Measurements from ENCODE around the gene ST6GALNAC2. TPM values are rescaled to one million over a fixed set of nuclear protein-coding genes. Genes with fewer than 3 reads are reported as not detected.

ST6GALNAC2 gene
- total RNA-seq, 4 donors from 2014 or later: 58.5 to 128 (median 69.1) TPM

- Histone ChIP-seq H3K27me3 (no peaks in the 10 kb centered on the region), H3K36me3 (no peaks in the 10 kb centered on the region), H3K9me3 (no peaks in the 10 kb centered on the region), H3K4me3 (no peak overlapping the region), H3K27ac (no peak overlapping the region), H3K4me1 (peaks cover 0 to 57% (median 27%) of the 10 kb centered on the region in 4 donors)
- no peak for DNase-seq (ENCODE audit: low spot score in 2 of 2)
- no peak for TF ChIP-seq POLR2A (IDR thresholded peaks at IDR 0.05)
- TF ChIP-seq, protein P1, sequence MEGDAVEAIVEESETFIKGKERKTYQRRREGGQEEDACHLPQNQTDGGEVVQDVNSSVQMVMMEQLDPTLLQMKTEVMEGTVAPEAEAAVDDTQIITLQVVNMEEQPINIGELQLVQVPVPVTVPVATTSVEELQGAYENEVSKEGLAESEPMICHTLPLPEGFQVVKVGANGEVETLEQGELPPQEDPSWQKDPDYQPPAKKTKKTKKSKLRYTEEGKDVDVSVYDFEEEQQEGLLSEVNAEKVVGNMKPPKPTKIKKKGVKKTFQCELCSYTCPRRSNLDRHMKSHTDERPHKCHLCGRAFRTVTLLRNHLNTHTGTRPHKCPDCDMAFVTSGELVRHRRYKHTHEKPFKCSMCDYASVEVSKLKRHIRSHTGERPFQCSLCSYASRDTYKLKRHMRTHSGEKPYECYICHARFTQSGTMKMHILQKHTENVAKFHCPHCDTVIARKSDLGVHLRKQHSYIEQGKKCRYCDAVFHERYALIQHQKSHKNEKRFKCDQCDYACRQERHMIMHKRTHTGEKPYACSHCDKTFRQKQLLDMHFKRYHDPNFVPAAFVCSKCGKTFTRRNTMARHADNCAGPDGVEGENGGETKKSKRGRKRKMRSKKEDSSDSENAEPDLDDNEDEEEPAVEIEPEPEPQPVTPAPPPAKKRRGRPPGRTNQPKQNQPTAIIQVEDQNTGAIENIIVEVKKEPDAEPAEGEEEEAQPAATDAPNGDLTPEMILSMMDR (IDR thresholded peaks at IDR 0.05): no peak
- TF ChIP-seq EP300 (IDR thresholded peaks at IDR 0.05): no peak
- WGBS, 2 donors: 68 to 71% methylated on average over 9 of the region's 9 CpGs
These were observed 37.1 kb downstream of the ST6GALNAC2 start for GRCh38 chr17:76548378-76549214.

DNA sequence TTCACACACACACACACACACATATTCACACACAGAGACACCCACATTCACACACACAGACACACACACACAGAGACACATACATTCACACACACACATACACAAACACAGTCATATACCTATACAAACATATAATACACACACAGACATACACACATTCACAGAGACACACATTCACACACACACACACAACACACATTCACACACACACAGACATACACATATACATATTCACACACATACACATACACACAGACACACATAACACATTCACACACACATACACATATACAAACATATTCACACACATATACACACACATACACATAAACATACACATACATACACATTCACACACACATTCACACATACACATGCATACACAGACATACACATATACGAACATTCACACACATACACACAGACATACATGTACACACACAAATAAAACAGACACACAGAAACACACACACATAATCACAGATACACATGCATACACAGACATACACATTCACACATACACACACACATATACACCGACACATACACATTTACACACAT is 37.9 kb downstream of the ST6GALNAC2 start:
- no peak overlapping the region for H3K27ac ChIP-seq
- no peaks in the 10 kb centered on the region for H3K9me3 ChIP-seq
- TF ChIP-seq POLR2A (IDR thresholded peaks at IDR 0.05) (no peak), EP300 (IDR thresholded peaks at IDR 0.05) (no peak)
- TF ChIP-seq, protein P1 (IDR thresholded peaks at IDR 0.05): peak in 1 of 5 experiments; percentile 21
- DNase-seq (ENCODE audit: low spot score in 2 of 2): no peak
- no peak overlapping the region for H3K4me3 ChIP-seq
- H3K4me1 ChIP-seq: peaks cover 0 to 58% (median 25%) of the 10 kb centered on the region in 4 donors
- 84 to 89% methylated on average over 2 of the region's 2 CpGs for WGBS, 2 donors
- no peaks in the 10 kb centered on the region for H3K27me3 ChIP-seq
- H3K36me3 ChIP-seq: no peaks in the 10 kb centered on the region

GRCh38 chr17:76547183-76547641 is 38.4 kb downstream of the ST6GALNAC2 start:
- 34 to 38% methylated on average over 3 of the region's 3 CpGs for WGBS, 2 donors
- H3K9me3 ChIP-seq: no peaks in the 10 kb centered on the region
- H3K4me1 ChIP-seq: peaks cover 0 to 58% (median 25%) of the 10 kb centered on the region in 4 donors
- no peaks in the 10 kb centered on the region for H3K36me3 ChIP-seq
- H3K27ac ChIP-seq: peak overlapping the region in 2 of 4 donors; percentile 3 to 40
- H3K27me3 ChIP-seq: no peaks in the 10 kb centered on the region
- TF ChIP-seq, protein P1 (IDR thresholded peaks at IDR 0.05): peak; percentile 59 to 86 (median 73)
- no peak for TF ChIP-seq POLR2A (IDR thresholded peaks at IDR 0.05)
- no peak for TF ChIP-seq EP300 (IDR thresholded peaks at IDR 0.05)
- H3K4me3 ChIP-seq: no peak overlapping the region
- DNase-seq (ENCODE audit: low spot score in 2 of 2): peak in 1 of 2 donors; percentile 77

- peak overlapping the region in 2 of 4 donors; percentile 3 to 40 for H3K27ac ChIP-seq
- H3K27me3 ChIP-seq: no peaks in the 10 kb centered on the region
- no peak overlapping the region for H3K4me3 ChIP-seq
- no peaks in the 10 kb centered on the region for H3K9me3 ChIP-seq
- H3K4me1 ChIP-seq: peaks cover 0 to 58% (median 25%) of the 10 kb centered on the region in 4 donors
- no peak for TF ChIP-seq EP300 (IDR thresholded peaks at IDR 0.05)
- TF ChIP-seq, protein P1 (IDR thresholded peaks at IDR 0.05): no peak
- DNase-seq (ENCODE audit: low spot score in 2 of 2): no peak
- WGBS, 2 donors: 63 to 64% methylated on average over 10 to 11 of the region's 11 CpGs
- no peaks in the 10 kb centered on the region for H3K36me3 ChIP-seq
These were observed 39.0 kb downstream of the ST6GALNAC2 start for GRCh38 chr17:76546556-76547182.

All from tibial nerve (tissue), 4 donors.